NB4 (cell line): ENCODE results near the gene P2RY2.

ENCODE experiments used
- POLR2A ChIP-seq: IDR thresholded peaks from 2 replicates; pipeline ENCODE4 v1.6.1; 2011; ENCODE audit warnings: mild to moderate bottlenecking; ENCODE audit not compliant: insufficient read length; ENCODE audit errors: extremely low read depth
- TF ChIP-seq, protein P1 (sequence below): IDR thresholded peaks from one replicate; pipeline ENCODE4 v1.5.1; 2012; ENCODE audit warnings: low read depth, low read length

DNA sequence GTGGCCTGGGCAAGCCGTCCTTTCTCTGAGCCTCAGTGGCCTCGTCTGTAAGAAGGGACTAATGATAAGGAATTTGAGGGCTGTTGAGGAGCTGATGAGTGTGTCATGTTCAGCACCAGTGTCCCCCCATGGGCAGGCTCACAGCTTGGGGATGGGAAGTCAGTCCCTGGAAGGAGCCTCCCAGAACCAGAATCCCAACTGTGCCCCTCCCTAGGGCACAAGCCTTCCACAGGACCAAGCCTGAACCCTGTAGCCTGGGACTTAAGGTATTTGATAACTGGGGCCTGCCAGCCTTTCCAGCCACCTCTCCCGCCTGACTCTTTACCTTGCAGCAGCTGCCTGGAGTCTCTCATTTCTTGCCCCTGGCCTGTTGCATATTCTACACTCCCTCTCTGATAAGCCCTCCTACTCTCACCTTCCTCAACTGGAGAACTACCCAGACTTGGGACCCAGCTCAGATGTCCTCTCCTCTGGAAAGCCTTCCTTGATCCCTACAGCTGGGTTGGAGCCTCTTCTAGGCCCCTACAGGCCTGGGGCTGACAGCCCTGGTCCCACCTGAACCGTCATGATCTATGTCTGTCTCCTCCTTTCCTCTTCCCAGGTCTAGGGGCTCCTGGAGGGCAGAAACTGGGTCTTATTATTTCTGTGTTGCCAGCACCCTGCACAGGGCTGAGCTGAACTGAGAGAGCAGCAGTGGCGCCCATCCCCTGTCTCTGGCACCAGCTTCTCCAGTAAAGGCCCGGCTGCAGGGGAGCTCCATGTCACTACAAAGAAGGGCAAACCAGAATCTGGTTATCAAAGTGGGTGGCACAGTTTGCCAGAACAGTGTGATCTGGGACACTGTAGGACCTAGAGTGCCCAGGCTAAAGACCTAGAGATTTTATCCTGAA lies 1.6 kb downstream of the P2RY2 start:
- TF ChIP-seq, protein P1, sequence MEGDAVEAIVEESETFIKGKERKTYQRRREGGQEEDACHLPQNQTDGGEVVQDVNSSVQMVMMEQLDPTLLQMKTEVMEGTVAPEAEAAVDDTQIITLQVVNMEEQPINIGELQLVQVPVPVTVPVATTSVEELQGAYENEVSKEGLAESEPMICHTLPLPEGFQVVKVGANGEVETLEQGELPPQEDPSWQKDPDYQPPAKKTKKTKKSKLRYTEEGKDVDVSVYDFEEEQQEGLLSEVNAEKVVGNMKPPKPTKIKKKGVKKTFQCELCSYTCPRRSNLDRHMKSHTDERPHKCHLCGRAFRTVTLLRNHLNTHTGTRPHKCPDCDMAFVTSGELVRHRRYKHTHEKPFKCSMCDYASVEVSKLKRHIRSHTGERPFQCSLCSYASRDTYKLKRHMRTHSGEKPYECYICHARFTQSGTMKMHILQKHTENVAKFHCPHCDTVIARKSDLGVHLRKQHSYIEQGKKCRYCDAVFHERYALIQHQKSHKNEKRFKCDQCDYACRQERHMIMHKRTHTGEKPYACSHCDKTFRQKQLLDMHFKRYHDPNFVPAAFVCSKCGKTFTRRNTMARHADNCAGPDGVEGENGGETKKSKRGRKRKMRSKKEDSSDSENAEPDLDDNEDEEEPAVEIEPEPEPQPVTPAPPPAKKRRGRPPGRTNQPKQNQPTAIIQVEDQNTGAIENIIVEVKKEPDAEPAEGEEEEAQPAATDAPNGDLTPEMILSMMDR, result no peak
- TF ChIP-seq POLR2A, result no peak
